NCI-H1417 (cell line): ENCODE measurements around the gene APBA1.

Experiments used
- DNase-seq, 3 experiments: peaks; one replicate each; lab custom pipeline; 2025; lab: John Stamatoyannopoulos, UW

Gene APBA1

GRCh38 chr9:69476797-69477196, 195.4 kb downstream of the APBA1 start:
- DNase-seq = peak in 1 of 3 experiments; percentile 8

- DNase-seq = no peak
These were observed 196.2 kb downstream of the APBA1 start for GRCh38 chr9:69476016-69476415.

- peak in 1 of 3 experiments; percentile 19 for DNase-seq
These were observed 197.3 kb downstream of the APBA1 start for GRCh38 chr9:69474821-69475220.

DNA sequence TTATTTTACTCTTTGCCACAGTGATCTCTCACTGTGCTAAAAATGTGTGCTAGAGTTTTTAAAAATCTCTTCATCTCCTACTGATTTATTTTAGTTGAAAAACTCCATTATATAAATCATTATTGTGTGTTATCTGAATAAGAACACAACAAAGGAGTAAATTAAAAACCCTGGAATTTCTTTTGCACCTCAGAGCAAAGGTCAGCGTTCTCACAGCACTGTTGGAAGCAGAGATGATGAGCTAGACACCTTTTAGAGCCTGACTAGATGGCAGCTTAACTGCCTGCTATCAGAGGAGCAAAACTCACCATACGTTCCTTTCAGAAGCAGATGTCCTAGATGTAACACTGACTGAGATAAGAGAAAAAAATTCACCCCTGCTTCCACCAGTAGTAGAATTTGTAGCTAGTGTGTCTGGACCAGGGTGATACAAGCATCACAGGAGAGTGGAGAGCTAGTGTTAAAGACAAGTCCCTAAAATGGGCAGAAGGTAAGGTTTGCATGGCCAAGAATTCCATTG, 200.0 kb downstream of the APBA1 start:
- DNase-seq = no peak

- no peak for DNase-seq
These were observed 200.7 kb downstream of the APBA1 start for GRCh38 chr9:69471433-69471832.

DNA sequence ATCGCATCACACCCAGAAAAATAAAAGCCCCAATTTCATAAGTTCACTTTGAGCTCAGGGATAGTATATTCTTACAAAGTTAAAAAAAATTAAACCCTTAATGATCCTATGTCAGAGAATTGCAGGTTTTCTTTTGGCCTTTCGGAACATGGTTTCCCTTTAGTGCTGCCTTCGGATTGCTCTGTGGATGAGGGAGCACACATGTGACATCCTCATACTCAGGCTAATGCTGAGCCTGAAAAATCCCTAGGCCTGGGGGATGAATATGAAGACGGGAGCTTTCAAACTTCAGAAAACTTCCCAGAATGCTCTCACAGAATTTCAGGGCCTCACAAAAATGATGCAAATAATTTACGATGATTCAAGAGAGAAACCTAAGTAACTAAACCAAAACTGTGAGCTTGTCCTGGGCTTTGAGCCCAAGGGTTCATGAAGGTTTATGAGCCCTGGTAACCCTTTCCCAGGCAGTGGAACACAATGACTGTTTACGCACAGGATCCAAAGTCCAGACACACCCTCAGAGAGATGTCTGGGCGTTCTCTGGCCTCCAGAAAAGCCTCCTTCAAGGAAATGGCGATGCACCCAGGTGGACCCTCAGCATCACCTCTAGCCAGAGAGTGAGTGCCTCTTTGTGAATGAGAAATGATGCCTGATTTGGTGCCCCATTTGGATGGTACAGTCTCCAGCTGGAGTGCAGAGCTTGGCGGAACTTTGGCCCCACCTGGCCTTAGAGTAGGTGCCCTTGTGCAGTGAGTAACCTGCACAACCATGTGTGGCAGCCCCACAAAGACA, 201.8 kb downstream of the APBA1 start:
- DNase-seq = no peak

DNA sequence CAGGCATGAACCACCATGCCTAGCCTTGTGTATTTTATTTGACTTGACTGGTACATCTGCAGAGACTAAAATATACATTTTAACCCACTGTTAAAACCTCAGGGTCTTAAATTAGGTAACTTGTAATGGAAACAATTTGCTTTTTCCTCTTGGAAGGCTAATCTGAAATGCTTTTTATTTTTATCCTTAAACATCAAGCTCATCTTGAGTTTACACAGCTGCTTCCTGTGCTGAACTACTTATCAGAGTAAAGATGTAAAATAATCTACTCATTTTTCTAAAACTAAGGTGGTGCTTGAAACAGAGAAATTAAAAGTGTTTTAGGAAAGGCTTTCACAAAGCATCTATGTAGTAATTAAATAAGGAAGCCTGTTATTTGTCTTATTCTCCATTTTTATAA, 203.0 kb downstream of the APBA1 start:
- peak in 2 of 3 experiments; percentile 28 to 83 for DNase-seq

GRCh38 chr9:69468380-69468779, 203.8 kb downstream of the APBA1 start:
- peak in 1 of 3 experiments; percentile 25 for DNase-seq

DNA sequence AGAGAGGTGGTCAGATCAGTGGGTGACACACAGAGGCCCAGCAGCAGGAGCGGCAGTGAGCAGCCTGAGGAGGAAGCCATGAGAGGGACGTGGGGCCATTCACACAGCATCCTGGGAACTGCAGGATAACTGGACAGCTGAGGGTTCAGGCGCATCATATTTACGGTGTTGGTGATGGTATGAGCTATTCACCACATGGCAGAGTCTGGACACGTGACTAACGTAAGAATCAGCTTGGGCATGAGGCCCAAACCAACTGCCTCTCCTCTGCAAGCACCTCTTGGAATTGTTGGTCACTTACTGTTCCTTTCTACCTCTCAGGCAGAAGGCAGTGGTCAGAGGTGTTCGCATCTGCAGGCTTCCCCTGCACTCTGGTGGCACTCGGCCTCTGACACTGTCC, 206.0 kb downstream of the APBA1 start:
- no peak for DNase-seq

DNA sequence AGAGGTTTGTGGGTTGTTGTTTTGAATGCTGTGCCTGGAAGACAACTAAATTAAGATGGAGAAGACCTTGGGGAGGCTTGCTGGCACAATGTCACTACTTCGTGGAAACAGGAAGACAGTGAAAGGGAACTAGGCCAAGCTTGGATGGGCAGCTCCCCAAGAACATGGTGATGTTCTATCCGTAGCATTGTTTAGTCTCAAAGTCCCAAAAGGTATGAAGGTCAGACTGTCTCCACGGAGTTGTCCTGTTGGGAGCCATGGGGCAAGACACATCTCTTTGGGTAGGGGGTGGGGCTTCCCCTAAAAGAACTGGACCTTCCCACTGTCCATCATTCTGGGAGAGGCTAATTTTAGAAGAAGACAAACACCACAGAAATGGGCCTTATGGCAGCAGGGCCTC, 206.7 kb downstream of the APBA1 start:
- DNase-seq = no peak

- DNase-seq = no peak
These were observed 208.6 kb downstream of the APBA1 start for GRCh38 chr9:69463497-69464068.

DNA sequence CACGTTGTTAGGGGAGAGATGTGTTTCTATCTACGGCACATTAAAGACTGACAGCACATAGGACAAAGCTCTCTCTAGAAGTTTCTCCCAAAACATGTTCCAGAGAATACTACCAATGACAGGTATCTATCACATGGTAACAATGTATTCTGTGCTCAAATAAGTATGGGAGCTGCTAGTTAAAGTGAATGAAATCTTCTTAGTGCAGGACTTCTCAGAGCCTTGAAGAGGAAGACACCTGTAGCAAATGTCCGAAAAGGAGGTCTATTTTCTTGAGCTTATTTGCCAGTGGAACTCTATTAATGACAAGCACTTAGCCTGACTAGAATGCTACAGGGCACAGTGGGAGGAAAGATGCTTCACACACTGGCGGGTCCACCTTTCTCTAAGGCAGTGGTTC, 209.8 kb downstream of the APBA1 start:
- no peak for DNase-seq

DNA sequence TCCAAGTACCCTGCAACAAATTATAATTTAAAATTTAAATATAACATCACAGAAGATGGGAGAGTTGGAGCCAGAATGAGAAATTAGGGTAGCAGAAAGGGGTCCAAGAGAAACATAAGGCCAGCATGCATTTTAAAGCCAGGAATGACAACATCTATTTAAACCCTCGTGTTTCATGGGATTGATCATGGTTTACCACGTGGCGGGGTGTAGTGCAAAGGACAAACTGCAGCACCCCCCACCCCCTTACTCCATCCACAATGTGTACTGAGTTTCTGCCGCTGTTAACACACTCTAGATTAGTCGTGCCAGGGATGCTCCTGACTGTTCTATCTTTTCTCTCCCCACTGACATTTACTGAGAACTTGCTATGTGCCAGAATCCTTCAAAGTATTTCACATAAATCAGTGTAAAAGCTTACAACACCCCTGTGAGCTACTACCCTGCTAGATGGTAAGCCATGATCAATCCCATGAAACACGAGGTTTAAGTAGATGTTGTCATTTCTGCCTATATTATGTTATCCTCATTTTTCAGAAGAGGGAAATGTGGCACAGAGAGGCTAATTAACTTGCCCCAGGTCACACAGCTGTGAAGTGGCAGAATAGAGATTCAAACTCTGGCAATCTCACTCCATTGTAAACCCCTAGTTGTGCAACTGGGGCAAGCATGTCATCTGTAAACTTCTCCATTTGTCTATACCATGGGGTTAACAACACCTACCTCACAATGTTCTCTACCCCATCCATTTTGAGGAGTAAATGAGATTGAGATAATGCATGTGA, 210.9 kb downstream of the APBA1 start:
- DNase-seq = no peak

DNA sequence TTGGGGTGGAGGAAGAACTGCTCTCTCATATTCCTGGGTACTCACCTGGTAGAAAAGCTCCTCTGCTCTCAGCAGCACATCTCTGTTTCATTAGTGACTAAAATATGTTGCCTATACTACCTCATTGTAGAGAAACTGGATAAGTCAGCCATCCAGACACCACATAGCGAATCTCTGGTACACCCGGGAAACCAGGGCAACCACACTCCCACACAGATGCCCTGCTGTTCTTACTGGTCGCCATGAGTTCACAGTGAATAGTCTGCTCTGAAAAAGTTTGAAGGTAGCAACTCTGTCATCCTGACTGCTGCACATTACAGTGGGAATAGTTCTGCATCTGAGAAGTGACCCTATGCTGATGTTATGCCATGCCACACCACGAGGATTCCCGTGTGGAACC, 212.2 kb downstream of the APBA1 start:
- no peak for DNase-seq

- no peak for DNase-seq
These were observed 214.0 kb downstream of the APBA1 start for GRCh38 chr9:69458176-69458575.

GRCh38 chr9:69456201-69456600, 216.0 kb downstream of the APBA1 start:
- no peak for DNase-seq

DNA sequence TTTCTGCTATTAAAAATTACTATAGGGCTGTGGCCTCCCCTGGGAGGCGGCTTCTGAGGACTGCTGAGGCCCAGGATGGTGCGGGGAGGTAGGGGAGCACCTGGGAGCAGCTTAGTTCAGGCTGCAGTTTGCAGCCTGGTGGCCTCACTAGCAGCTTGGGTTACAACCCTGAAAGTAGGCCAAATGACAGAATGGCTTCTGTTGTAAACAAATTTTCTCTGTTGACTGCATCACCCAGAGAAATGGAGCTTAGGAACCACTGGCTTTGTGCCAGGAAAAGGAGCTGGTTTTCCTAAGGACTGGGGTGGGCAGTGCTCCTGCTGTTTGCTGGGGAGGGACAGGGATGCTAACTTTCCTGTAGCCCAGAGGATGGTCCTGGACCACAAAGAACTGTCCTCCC, 216.9 kb downstream of the APBA1 start:
- peak in 2 of 3 experiments; percentile 11 to 36 for DNase-seq

GRCh38 chr9:69454321-69454720, 217.8 kb downstream of the APBA1 start:
- no peak for DNase-seq

DNA sequence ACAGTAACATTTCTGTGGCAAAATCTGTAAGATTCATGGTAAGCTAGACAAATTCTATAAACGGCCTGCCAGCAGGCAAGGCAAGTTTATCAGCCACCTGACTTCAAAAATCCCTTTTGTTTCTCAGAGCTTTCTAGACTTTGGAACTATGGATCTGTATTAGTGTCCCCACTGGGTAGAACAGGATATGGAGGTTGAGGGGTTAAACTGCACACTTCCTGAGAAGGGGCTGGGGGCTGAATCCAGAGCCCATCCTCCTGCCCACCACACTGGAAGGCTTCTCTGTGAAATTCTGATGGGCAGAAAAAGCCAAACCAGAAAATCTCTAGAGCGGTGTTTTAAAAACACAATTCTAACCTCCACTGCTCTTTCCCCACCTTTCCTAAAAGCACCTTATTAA, 218.4 kb downstream of the APBA1 start:
- no peak for DNase-seq

GRCh38 chr9:69452110-69452782, 219.9 kb downstream of the APBA1 start:
- DNase-seq = peak in 1 of 3 experiments; percentile 29

DNA sequence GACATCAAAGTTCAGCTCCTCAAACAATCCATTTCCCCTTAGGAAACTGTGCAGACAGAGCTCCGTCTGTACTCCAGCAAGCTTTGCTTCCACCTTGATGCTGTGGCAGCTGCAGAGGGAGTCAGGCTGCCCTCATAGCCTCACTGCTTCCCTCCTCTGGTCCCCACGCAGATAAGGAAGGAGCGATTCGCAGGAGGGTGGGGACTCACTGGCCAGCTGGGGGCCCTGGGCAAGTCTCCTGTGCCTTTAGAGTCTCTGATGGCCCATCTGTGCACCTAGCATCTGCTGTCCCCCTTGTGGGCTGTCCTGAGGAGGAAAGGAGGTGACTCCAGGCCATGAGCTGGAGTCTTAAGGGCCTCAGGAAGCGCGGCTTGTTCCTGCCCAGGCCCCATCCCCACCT, 225.7 kb downstream of the APBA1 start:
- DNase-seq = no peak

DNA sequence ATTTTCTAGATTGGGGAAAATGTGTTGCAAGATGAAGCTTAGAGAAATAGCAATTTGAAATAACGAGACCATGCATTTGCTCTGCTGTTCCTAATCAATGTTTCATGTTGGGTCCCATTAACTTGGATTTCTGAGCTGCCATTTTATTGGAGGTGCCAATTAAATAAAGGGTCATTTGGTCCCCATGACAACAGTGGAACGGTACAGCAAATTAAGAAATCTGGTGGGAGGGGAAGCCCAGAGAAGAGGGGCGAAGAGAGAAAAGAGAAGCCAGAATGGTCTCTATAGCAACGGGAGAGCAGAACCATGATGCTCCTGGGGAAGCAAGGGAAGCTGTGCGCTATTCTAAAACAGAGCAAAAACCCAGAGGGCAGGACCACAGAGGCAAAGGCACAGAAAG, 226.9 kb downstream of the APBA1 start:
- peak in 2 of 3 experiments; percentile 22 to 76 for DNase-seq
